Suprapubic skin (tissue), 4 donors: ENCODE data around the gene STRA6. TPM values are rescaled to one million over a fixed set of nuclear protein-coding genes. Genes with fewer than 3 reads are reported as not detected.

Experiments used
- DNase-seq, 2 donors: peaks; one replicate each; pipeline ENCODE4 v3.0.0-alpha.2; 2019; ENCODE audit warnings: low spot score in 2 of 2
- H3K27ac ChIP-seq: fragments of 200-600 bp; sonication (generic); one replicate; pipeline ENCODE4 v1.5.1; 2019
- H3K27me3 ChIP-seq: fragments of 200-600 bp; sonication (generic); one replicate; pipeline ENCODE4 v1.5.1; 2019
- H3K36me3 ChIP-seq: fragments of 200-600 bp; sonication (generic); one replicate; pipeline ENCODE4 v1.5.1; 2019
- H3K4me1 ChIP-seq: fragments of 200-600 bp; sonication (generic); one replicate; pipeline ENCODE4 v1.5.1; 2019
- H3K4me3 ChIP-seq: fragments of 200-600 bp; sonication (generic); one replicate; pipeline ENCODE4 v1.5.1; 2019; ENCODE audit warnings: mild to moderate bottlenecking
- H3K9me3 ChIP-seq: fragments of 200-600 bp; sonication (generic); one replicate; pipeline ENCODE4 v1.5.1; 2019
- CTCF ChIP-seq, 2 donors: fragments of 200-600 bp in 1 of 2; fragments of 450-650 bp in 1 of 2; sonication (generic) in 1 of 2; IDR thresholded peaks; one replicate each; pipeline ENCODE4 v1.5.1; 2016 to 2019; ENCODE audit warnings: antibody characterized with exemption in 2 of 2, mild to moderate bottlenecking in 1 of 2, moderate library complexity in 1 of 2
- EP300 ChIP-seq: sonication (generic); formaldehyde crosslinking; IDR thresholded peaks from one replicate; pipeline ENCODE4 v1.6.1; 2017; ENCODE audit warnings: antibody characterized with exemption
- POLR2A ChIP-seq, 2 donors: fragments of 450-650 bp; IDR thresholded peaks; one replicate each; pipeline ENCODE4 v1.6.1; 2017; ENCODE audit warnings: antibody characterized with exemption in 2 of 2, mild to moderate bottlenecking in 2 of 2, moderate library complexity in 2 of 2
- POLR2AphosphoS5 ChIP-seq, 3 donors: sonication (generic); formaldehyde crosslinking; IDR thresholded peaks; one replicate each; pipeline ENCODE4 v1.6.1; 2017; ENCODE audit warnings: antibody characterized with exemption in 3 of 3
- WGBS: methylation state at CpG from one replicate; pipeline ENCODE4 v1.1.5; 2018; 5-methylcytosine and 5-hydroxymethylcytosine counted together
- total RNA-seq, 4 donors: library from RNA; depleted of rRNA; stranded (reverse); fragments of >200 nt; gene quantifications; one replicate each; pipeline ENCODE4 v1.1.0, GENCODE V29; 2016

STRA6 gene
- total RNA-seq, 4 donors from 2014 or later: 0.26 to 0.39 TPM; not detected in 2

- H3K27ac ChIP-seq: no peak overlapping the region
- H3K9me3 ChIP-seq: no peaks in the 10 kb centered on the region
- no peak overlapping the region for H3K4me3 ChIP-seq
- H3K27me3 ChIP-seq: peaks cover 99% of the 10 kb centered on the region
- DNase-seq: no peak
- no peak for TF ChIP-seq CTCF (IDR thresholded peaks at IDR 0.05)
- WGBS: 40% methylated on average over 35 of the region's 90 CpGs
- peaks cover 54% of the 10 kb centered on the region for H3K4me1 ChIP-seq
- H3K36me3 ChIP-seq: no peaks in the 10 kb centered on the region
Observed at GRCh38 chr15:74132681-74133651, 69.6 kb downstream of the STRA6 start.

GRCh38 chr15:74131628-74132413 lies 70.8 kb downstream of the STRA6 start:
- Histone ChIP-seq H3K4me1 (peaks cover 55% of the 10 kb centered on the region), H3K27me3 (peaks cover 96% of the 10 kb centered on the region), H3K9me3 (no peaks in the 10 kb centered on the region), H3K27ac (no peak overlapping the region), H3K4me3 (no peak overlapping the region), H3K36me3 (no peaks in the 10 kb centered on the region)
- WGBS: 44% methylated on average over 15 of the region's 20 CpGs
- TF ChIP-seq POLR2A (IDR thresholded peaks at IDR 0.05) (no peak), POLR2AphosphoS5 (IDR thresholded peaks at IDR 0.05) (no peak), EP300 (no peak), CTCF (IDR thresholded peaks at IDR 0.05) (no peak)
- DNase-seq: no peak

- Histone ChIP-seq H3K27me3 (peaks cover 93% of the 10 kb centered on the region), H3K4me3 (no peak overlapping the region), H3K9me3 (no peaks in the 10 kb centered on the region), H3K36me3 (no peaks in the 10 kb centered on the region), H3K4me1 (peaks cover 47% of the 10 kb centered on the region), H3K27ac (no peak overlapping the region)
- no peak for DNase-seq
- no peak for TF ChIP-seq CTCF (IDR thresholded peaks at IDR 0.05)
- no peak for TF ChIP-seq EP300
- TF ChIP-seq POLR2A (IDR thresholded peaks at IDR 0.05): no peak
- no peak for TF ChIP-seq POLR2AphosphoS5 (IDR thresholded peaks at IDR 0.05)
- WGBS: 20% methylated on average over 25 of the region's 28 CpGs
Observed at GRCh38 chr15:74130849-74131627, 71.5 kb downstream of the STRA6 start.

GRCh38 chr15:74130155-74130848 lies 72.3 kb downstream of the STRA6 start, which contains the start of gene ISLR2:
ISLR2 (plus strand) TSS chr15:74130586; CDS start chr15:74132755, 2,169 bp downstream.
- Histone ChIP-seq H3K9me3 (no peaks in the 10 kb centered on the region), H3K4me3 (peak within 1 kb of the TSS; percentile 29), H3K4me1 (peaks cover 39% of the 10 kb centered on the region), H3K36me3 (no peaks in the 10 kb centered on the region), H3K27me3 (peaks cover 90% of the 10 kb centered on the region), H3K27ac (no peak within 1 kb of the TSS)
- peak in 1 of 2 donors; percentile 65 for DNase-seq
- WGBS: 2% methylated on average over 43 of the region's 53 CpGs
- TF ChIP-seq POLR2AphosphoS5 (IDR thresholded peaks at IDR 0.05) (no peak), CTCF (IDR thresholded peaks at IDR 0.05) (no peak), EP300 (no peak), POLR2A (IDR thresholded peaks at IDR 0.05) (no peak)
